NCI-H524 (cell line): ENCODE results near the gene FAM177B.
"Not testable (repeated sequence)": the region's sequence is repeated elsewhere in the genome, so short reads cannot be mapped to it uniquely, and the experiment has no call there.

Experiments
- DNase-seq, 2 experiments: peaks; one replicate each; lab custom pipeline; 2025; lab: John Stamatoyannopoulos, UW

The FAM177B gene

DNA sequence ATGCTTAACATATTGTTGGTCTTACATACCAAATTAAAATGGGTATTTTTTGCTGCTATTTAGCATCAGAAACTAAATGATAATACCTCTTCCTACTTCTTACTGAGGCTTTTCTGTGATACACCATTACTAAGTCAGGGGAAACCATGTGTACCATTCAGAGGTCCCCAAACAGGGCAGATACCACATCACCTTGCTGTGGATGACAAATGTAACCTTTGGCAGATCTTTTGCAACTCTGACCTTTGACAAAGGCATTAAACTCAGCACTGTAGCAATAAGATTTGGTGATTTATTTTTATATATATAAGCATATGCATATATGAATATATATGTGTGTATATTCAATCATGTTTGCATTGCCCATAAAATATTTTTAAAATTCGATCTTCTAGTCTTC lies 2.9 kb downstream of the FAM177B start:
- DNase-seq = no peak

DNA sequence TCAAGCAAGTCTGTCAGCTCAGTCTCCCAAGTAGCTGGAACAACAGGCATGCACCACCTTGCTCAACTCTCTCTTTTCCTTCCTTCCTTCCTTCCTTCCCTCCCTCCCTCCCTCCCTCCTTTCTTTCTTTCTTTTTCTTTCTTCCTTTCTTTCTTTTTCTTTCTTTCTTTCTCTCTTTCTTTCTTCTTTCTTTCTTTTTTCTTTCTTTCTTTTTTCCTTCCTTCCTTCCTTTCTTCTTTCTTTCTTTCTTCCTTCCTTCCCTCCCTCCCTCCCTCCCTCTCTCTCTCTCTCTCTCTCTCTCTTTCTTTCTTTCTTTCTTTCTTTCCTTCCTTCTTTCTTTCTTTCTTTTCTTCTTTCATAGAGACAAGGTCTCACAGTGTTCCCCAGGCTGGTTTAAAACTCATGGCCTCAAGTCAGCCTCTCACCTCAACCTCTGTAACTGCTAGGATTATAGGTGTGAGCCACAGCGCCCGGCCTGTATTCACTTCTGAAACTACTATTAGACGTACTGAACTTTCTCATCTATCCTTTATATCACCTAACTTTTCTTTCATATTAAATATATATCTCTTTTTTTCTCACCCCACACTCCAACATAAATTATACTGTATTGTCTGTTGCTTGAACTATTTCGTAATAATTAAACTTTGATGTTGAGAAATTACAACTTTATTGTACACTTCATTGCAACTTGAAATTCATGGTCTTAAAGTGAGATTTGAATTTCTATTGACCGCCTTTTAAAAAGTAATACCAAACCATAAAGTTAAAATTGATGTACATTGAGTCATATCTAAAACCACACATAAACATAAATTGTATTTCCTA lies 4.8 kb downstream of the FAM177B start:
- DNase-seq = not testable (repeated sequence)

DNA sequence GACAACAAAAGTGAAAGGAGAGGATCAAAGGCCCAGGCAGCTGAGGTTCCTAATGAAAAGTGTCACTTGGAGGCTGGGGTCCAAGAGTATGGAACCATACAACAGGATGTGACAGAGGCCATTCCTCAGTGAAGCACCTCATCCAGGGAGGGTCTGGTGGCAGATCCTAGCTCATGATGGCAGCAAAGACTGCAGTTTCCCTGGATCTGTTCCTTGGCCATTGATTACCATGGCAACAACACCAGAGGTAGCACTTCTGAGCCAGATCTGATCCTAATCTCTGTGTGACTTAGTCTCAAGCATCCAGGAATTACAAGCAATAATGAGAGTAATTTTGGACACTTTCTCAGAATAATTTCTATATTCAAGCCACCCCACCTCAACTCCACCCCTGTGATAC lies 12.9 kb downstream of the FAM177B start:
- DNase-seq = peak in 1 of 2 experiments; percentile 32

DNA sequence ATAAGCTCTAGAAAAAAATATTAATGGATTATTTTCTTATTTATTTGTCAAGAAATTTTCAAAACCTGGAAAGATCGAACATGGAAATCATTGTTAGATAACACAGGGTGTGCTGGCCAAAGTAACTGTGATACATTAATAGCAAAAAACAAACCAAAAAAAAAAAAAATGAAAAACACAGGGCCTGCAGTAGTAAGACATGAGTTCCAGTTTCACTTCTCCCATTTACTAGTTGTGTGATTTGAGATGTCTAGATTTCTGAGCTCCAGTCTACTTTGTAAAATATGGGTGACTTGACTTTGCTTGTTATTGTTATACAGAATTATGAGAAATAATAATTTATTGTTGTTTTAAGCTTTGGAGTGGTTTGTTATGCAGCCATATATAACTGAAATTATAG lies 13.6 kb downstream of the FAM177B start:
- DNase-seq = no peak

DNA sequence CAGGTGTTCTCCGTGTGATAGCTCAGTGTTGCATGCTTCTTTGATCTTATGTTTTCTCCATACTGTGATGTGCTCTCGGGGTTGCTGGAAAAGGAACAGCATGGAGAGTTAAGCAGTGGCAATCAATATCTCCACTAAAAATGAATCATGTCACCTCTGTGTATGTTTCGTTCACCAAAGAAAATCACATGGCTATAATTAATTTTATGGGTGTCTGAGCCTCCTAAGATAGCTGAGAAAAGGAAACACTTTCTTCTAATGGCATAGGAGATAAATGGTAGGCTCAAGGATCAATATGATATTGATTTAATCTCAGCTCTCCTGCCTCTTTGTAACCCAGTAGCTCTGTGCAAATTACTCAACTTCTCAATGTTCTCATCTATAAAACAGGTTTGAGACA lies 14.3 kb downstream of the FAM177B start:
- DNase-seq = no peak

- DNase-seq = no peak
Observed at GRCh38 chr1:222754366-222755139, 17.6 kb downstream of the FAM177B start.

GRCh38 chr1:222757646-222758268 lies 20.8 kb downstream of the FAM177B start:
- no peak for DNase-seq

DNA sequence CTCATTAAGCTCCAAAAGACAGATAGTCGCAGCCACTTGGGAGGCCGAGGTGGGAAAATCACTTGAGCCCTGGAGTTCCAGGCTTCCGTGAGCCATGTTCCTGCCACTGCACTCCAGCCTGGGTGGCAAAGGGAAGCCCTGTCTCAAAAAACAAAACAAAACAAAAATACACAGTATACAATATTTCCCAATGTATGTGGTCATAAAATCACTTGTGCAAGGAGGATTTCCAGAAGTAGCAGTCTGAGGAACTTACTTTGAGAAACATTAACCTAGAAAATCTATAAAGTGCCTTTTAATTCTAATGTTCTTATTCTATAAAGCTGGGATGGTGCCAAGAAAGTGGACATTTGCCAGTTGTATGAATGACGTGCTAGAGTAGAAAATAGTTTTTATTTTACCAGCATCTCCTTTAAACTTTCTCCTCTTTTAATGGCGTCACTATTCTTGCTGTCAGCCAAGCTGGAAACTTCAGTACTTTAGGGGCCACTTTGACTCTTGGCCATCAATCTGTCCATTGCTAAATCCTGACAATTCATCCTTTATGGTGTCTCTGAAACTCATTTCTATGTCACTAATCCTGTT lies 22.5 kb downstream of the FAM177B start:
- DNase-seq = no peak

- no peak for DNase-seq
Observed at GRCh38 chr1:222761083-222761482, 24.1 kb downstream of the FAM177B start.

DNA sequence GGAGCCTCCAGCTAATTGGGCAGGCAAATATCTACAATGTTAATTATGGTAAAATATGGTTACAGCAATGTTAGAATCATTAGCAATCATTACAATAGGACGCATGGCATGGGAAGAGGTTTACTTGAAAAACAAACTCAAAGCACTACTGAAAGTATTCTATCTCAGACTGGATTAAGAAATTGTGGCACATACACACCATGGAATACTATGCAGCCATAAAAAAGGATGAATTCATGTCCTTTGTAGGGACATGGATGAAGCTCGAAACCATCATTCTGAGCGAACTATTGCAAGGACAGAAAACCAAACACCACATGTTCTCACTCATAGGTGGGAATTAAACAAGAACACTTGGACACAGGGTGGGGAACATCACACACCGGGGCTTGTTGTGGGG lies 25.2 kb downstream of the FAM177B start:
- DNase-seq = not testable (repeated sequence)

DNA sequence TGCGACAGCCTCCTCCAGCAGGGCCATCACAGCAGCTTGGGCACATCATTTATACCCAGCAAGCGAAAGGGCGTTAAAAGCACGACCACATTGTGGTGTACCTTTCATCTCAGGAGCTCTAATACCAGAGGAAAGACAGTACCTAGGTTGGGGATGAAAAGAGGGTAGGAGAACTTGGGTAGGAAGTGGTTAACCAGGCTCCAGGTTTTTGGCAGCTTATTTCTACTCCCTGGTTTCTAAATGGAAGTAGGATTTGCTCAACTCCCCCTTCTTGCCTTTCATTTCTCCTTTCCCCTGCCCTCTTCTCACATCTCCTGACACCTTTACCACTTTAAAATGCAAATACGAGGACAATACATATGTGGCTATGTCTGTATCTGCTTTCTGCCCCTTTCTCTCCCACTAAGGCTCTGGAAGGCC lies 30.2 kb downstream of the FAM177B start:
- no peak for DNase-seq

GRCh38 chr1:222768592-222768991 lies 31.6 kb downstream of the FAM177B start:
- DNase-seq = no peak

- DNase-seq = no peak
Observed at GRCh38 chr1:222769181-222769580, 32.2 kb downstream of the FAM177B start.

- no peak for DNase-seq
Observed at GRCh38 chr1:222769971-222770620, 33.1 kb downstream of the FAM177B start.

DNA sequence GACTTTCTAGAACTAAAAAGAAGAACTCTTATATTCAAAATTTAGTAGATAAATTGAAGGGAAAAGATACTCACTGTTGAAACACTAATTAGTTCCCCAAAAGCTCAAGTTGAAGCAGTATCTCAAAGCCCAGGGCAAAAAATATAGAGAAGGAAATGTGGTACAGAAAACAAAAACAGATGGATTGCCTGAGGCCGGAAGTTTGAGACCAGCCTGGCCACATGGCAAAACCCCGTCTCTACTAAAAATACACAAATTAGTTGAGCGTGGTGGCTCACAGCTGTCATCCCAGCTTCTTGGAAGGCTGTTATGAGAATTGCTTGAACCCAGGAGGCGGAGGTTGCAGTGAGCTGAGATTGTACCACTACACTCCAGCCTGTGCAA lies 36.0 kb downstream of the FAM177B start:
- no peak for DNase-seq

DNA sequence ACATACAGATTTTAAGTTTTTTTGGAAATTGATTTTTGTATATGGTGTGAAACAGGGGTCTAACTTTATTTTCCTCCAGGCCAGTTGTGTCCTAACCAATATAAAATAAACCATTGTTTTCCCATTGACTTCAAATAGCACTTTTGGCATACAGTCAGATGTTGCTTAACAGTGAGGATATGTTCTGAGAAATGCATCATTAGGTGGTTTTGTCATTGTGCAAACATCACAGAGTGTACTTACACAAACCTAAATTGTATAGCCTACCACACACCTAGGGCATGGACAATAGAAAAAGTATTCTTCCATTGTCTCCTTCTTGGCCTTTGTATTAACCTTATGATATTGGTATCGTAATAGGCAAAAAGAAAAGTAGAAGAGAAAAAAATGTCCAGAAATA lies 40.5 kb downstream of the FAM177B start:
- no peak for DNase-seq

- DNase-seq = no peak
Observed at GRCh38 chr1:222777977-222778376, 41.0 kb downstream of the FAM177B start.

DNA sequence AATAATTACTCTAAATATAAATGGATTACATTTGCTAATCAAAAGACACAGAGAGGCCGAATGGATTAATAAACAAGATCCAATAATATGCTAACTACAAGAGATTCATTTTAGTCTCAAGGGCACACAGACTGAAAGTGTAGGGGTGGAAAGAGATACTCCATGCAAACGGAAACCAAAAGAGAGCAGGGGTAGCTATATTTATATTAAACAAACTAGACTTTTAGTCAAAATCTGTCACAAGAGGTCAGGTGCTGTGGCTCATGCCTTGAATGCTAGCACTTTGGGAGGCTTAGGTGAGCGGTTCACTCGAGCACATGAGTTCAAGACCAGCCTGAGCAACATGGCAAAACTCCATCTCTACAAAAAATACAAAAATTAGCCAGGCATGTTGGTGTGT lies 44.2 kb downstream of the FAM177B start:
- DNase-seq = no peak

DNA sequence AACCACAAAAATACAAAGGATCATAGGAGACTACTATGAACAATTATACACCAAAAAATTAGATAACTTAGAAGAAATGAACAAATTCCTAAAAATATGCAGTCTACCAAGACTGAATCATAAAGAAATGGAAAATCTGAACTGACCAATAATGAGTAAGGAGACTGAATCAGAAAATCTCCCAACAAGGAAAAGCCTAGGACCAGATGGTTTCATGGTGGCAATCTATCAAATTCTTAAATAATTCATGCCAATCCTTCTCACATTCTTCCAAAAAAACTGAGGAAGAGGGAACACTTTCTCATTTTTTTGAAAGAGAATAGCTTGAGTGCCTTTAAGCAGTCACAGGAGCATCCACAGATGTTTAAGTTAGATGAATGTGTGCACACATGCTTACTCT lies 46.0 kb downstream of the FAM177B start:
- DNase-seq = no peak

DNA sequence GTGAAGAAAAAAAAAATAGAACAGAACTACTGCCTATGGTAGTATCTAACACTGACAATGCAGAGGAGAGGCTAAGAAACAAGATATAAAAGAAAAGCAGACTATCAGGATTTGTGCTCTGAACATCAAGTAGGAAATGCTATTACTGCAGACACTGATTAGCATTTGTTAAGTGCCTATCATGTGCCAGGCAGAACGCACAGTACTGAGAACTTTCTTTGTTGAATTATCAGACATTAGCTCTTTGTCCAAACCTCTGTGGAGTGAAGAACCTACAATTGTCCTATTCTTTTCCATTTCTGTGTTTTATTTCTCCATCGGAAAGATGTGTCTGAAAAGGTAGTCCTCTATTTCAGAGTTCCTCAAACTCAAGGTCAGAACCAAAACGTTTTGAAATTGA lies 47.4 kb downstream of the FAM177B start:
- DNase-seq = no peak

DNA sequence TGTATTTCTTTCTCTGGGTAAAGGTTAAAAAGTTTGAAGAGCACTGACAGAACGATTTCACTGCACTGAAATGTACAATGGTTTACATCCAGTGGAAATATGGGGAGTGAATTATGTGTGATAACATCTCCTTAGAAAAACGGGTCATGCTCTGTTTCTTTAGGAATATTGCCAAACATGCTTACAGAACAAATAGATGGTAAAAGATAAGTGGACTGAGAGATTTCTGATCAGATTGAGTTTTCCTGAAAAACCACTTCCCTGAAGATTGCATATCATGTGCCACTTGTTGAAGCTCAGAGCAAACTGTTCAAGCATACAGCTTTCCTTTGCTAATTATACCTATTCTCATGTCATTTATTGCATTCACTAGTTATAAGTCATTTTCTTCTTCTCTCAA lies 47.9 kb downstream of the FAM177B start:
- DNase-seq = no peak

- DNase-seq = no peak
Observed at GRCh38 chr1:222785529-222785928, 48.5 kb downstream of the FAM177B start.
